Lung (tissue), 12 donors: ENCODE data around the gene EHMT2. TPM values are rescaled to one million over a fixed set of nuclear protein-coding genes. Genes with fewer than 3 reads are reported as not detected.

Experiments used
- ATAC-seq: fragments of 200-7000 bp; cut with Tn5 transposase; one replicate; pipeline ENCODE4 v1.9.1; 2020; ENCODE audit warnings: moderate number of reproducible peaks; ENCODE audit not compliant: insufficient read depth, low FRiP score
- DNase-seq, 3 donors: peaks; one replicate each; pipeline ENCODE4 v3.0.0-alpha.2; 2013 to 2017
- H3K27ac ChIP-seq, 2 donors: one replicate each; pipeline ENCODE4 v1.5.1; 2013; ENCODE audit warnings: mild to moderate bottlenecking in 2 of 2, moderate library complexity in 2 of 2, control low read depth in 1 of 2, inconsistent platforms in 1 of 2, low read depth in 1 of 2, low read length in 1 of 2
- H3K27me3 ChIP-seq, 3 donors: one replicate each; pipeline ENCODE4 v1.5.1; 2013; ENCODE audit warnings: low read length in 2 of 3; ENCODE audit not compliant: control insufficient read depth in 3 of 3, insufficient read depth in 3 of 3
- H3K36me3 ChIP-seq, 4 donors: one replicate each; pipeline ENCODE4 v1.5.1; 2013; ENCODE audit warnings: low read length in 4 of 4, mild to moderate bottlenecking in 1 of 4, moderate library complexity in 1 of 4; ENCODE audit not compliant: control insufficient read depth in 4 of 4, insufficient read depth in 4 of 4
- H3K4me1 ChIP-seq, 5 donors: one replicate each; pipeline ENCODE4 v1.5.1; 2013; ENCODE audit warnings: low read length in 5 of 5, mild to moderate bottlenecking in 2 of 5, moderate library complexity in 1 of 5; ENCODE audit not compliant: control insufficient read depth in 5 of 5, insufficient read depth in 5 of 5
- H3K4me3 ChIP-seq: one replicate; pipeline ENCODE4 v1.5.1; 2013; ENCODE audit warnings: mild to moderate bottlenecking, control low read depth, moderate library complexity
- H3K9ac ChIP-seq, 2 donors: one replicate each; pipeline ENCODE4 v1.5.1; 2013; ENCODE audit warnings: low read length in 2 of 2, control low read depth in 1 of 2; ENCODE audit not compliant: insufficient read depth in 1 of 2
- H3K9me3 ChIP-seq, 4 donors: one replicate each; pipeline ENCODE4 v1.5.1; 2013; ENCODE audit warnings: low read length in 3 of 4, mild to moderate bottlenecking in 1 of 4, moderate library complexity in 1 of 4; ENCODE audit not compliant: control insufficient read depth in 4 of 4, insufficient read depth in 3 of 4
- CTCF ChIP-seq: IDR thresholded peaks from 2 replicates; pipeline ENCODE4 v1.5.1; 2012; ENCODE audit warnings: mild to moderate bottlenecking; ENCODE audit errors: control extremely low read depth, extremely low read depth
- WGBS, 2 donors: extraction: QIAGEN DNeasy Blood & Tissue Kit; methylation state at CpG; one replicate each; pipeline ENCODE4 v1.1.7; 2013; 5-methylcytosine and 5-hydroxymethylcytosine counted together
- polyA plus RNA-seq, 2 donors: library from polyadenylated mRNA; stranded (reverse); fragments of 200-250 nt; gene quantifications; one replicate each; pipeline ENCODE4 v1.2.1, GENCODE V29; 2013
- total RNA-seq, 2 donors: library from RNA; depleted of rRNA in 1 of 2; stranded (reverse); fragments of >200 nt in 1 of 2; gene quantifications; one replicate each; pipeline ENCODE4 v1.2.1, GENCODE V29; 2014 to 2021
- donor health status: control.
- donor health status: control.
- donor health status: Bipolar disorder and iron deficiency.
- donor health status: healthy.
- donor health status: DM: yes; HTN: yes; CAD: no.

The EHMT2 gene
- total and polyA plus RNA-seq, 4 donors, result 21.2 to 43.4 (median 34.8) TPM

GRCh38 chr6:31879901-31880300 lies 17.6 kb downstream of the EHMT2 start:
- Histone ChIP-seq H3K4me1 (peaks cover 0 to 6% (median 0%) of the 10 kb centered on the region in 5 donors), H3K36me3 (peaks cover 2 to 48% (median 24%) of the 10 kb centered on the region in 4 donors), H3K4me3 (no peak overlapping the region), H3K9me3 (no peaks in the 10 kb centered on the region), H3K27me3 (no peaks in the 10 kb centered on the region), H3K27ac (no peak overlapping the region), H3K9ac (no peak overlapping the region)
- no peak for DNase-seq
- WGBS, 2 donors, result 73 to 86% methylated on average over 10 of the region's 10 CpGs
- no peak for ATAC-seq
- TF ChIP-seq CTCF, result no peak

DNA sequence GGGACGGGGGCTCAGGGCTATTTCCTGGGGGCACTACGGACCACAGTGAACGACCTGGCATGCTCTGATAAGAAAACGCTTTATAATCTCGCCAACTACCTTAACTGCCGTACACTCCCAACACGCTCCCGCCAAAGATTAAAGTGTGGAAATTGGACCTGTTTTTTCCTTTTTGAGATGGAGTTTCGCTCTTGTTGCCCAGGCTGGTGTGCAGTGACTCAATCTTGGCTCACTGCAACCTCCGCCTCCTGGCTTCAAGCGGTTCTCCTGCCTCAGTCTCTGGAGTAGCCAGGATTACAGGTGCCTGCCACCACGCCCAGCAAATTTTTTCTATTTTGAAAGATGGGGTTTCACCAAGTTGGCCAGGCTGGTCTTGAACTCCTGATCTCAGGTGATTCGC lies 18.4 kb downstream of the EHMT2 start:
- 68 to 82% methylated on average over 13 of the region's 13 CpGs for WGBS, 2 donors
- Histone ChIP-seq H3K9me3 (no peaks in the 10 kb centered on the region), H3K9ac (no peak overlapping the region), H3K4me1 (peaks cover 0 to 6% (median 0%) of the 10 kb centered on the region in 5 donors), H3K27ac (no peak overlapping the region), H3K27me3 (no peaks in the 10 kb centered on the region), H3K36me3 (peaks cover 2 to 41% (median 19%) of the 10 kb centered on the region in 4 donors), H3K4me3 (no peak overlapping the region)
- ATAC-seq (no peak), DNase-seq (no peak)
- TF ChIP-seq CTCF, result no peak

GRCh38 chr6:31878726-31879125 lies 18.8 kb downstream of the EHMT2 start, which contains the start of gene SLC44A4:
SLC44A4 (minus strand) TSS chr6:31878997; CDS start chr6:31878980, 17 bp downstream.
- DNase-seq, result peak in 2 of 3 donors; percentile 36 to 45
- H3K27ac ChIP-seq, result peak within 1 kb of the TSS in 1 of 2 donors; percentile 35
- 56 to 60% methylated on average over 18 of the region's 18 CpGs for WGBS, 2 donors
- no peaks in the 10 kb centered on the region for H3K27me3 ChIP-seq
- no peaks in the 10 kb centered on the region for H3K9me3 ChIP-seq
- peaks cover 2 to 38% (median 18%) of the 10 kb centered on the region in 4 donors for H3K36me3 ChIP-seq
- H3K9ac ChIP-seq, result no peak within 1 kb of the TSS
- H3K4me3 ChIP-seq, result no peak within 1 kb of the TSS
- no peak for TF ChIP-seq CTCF
- H3K4me1 ChIP-seq, result peaks cover 0 to 6% (median 0%) of the 10 kb centered on the region in 5 donors
- peak; percentile 50 for ATAC-seq

- H3K36me3 ChIP-seq, result peaks cover 2 to 33% (median 14%) of the 10 kb centered on the region in 4 donors
- TF ChIP-seq CTCF, result no peak
- H3K9me3 ChIP-seq, result no peaks in the 10 kb centered on the region
- no peak overlapping the region for H3K4me3 ChIP-seq
- ATAC-seq (no peak), DNase-seq (no peak)
- no peaks in the 10 kb centered on the region for H3K27me3 ChIP-seq
- H3K9ac ChIP-seq, result no peak overlapping the region
- 77 to 80% methylated on average over 3 of the region's 3 CpGs for WGBS, 2 donors
- H3K27ac ChIP-seq, result peak overlapping the region in 1 of 2 donors; percentile 35
- H3K4me1 ChIP-seq, result peaks cover 0 to 6% (median 0%) of the 10 kb centered on the region in 5 donors
These were observed 19.3 kb downstream of the EHMT2 start for GRCh38 chr6:31878222-31878621.
